GM23248 (cell line): ENCODE data around the gene FAM76A.

Experiments used
- EZH2 ChIP-seq: fragments of 200-600 bp; sonication (generic); IDR thresholded peaks from 2 replicates; pipeline ENCODE4 v1.6.1; 2018; ENCODE audit warnings: antibody characterized with exemption, mild to moderate bottlenecking; ENCODE audit not compliant: insufficient read depth, poor library complexity, severe bottlenecking
- EZH2phosphoT487 ChIP-seq: fragments of 200-600 bp; sonication (generic); IDR thresholded peaks from 2 replicates; pipeline ENCODE4 v1.6.1; 2018; ENCODE audit warnings: antibody characterized with exemption, moderate library complexity, mild to moderate bottlenecking, low read depth; ENCODE audit not compliant: insufficient read depth

DNA sequence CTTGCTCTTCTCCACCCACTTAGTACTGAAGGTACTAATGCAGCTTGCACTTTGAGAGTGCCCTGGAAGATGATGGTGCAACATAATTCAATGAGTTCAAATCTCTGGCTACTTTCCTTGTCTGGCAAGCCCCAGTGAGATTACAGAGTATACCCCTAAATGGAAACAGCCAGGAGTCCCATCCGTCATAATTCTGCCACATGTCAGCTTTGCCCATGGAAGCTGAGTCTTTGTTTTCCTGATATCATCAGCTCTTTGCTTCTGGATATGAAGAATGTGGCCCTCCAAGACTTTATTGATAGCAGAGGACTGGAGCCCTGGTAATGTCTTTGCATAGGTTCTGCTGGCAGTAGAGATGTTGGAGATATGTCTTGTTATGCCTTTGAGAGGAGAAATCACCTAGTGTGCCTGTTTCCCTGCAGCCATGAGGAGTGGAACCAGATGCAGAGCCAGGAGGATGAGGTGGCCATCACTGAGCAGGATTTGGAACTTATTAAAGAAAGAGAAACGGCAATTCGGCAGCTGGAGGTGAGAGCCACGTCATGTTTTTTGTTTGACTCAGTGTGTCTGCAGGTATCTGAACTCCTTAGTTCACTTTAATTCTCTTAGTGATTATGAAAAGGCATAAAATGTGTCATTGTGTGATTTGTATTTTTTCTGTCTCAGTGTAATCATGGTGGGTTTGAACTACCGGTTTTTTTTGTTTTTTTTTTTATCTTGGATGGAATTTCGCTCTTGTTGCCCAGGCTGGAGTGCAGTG is 86.2 kb downstream of the FAM76A start:
- TF ChIP-seq EZH2: no peak
- TF ChIP-seq EZH2phosphoT487: no peak
